Mesodermal cell (in vitro differentiated cells): ENCODE data around the gene MRPL12.

Experiments
- H3K27ac ChIP-seq: 2 replicates; pipeline ENCODE4 v1.7.0; 2013; ENCODE audit warnings: mild to moderate bottlenecking, low read depth, low read length, moderate library complexity; ENCODE audit not compliant: severe bottlenecking
- H3K36me3 ChIP-seq: 2 replicates; pipeline ENCODE4 v1.7.1; 2013; ENCODE audit warnings: mild to moderate bottlenecking, low read length, moderate library complexity; ENCODE audit not compliant: control insufficient read depth, insufficient read depth
- H3K4me1 ChIP-seq: one replicate; pipeline ENCODE4 v1.7.1; 2013; ENCODE audit warnings: mild to moderate bottlenecking, low read length; ENCODE audit not compliant: insufficient read depth, control insufficient read depth, poor library complexity, severe bottlenecking
- H3K4me3 ChIP-seq: 2 replicates; pipeline ENCODE4 v1.7.0; 2013; ENCODE audit warnings: low read length, control low read depth, mild to moderate bottlenecking; ENCODE audit not compliant: insufficient read depth, poor library complexity, severe bottlenecking; ENCODE audit errors: extremely low read depth
- H3K9me3 ChIP-seq: 2 replicates; pipeline ENCODE4 v1.7.1; 2013; ENCODE audit warnings: mild to moderate bottlenecking, low read length, moderate library complexity; ENCODE audit not compliant: control insufficient read depth
- WGBS, 2 experiments: methylation state at CpG; one replicate each; pipeline ENCODE4 v1.1.5; 2013; ENCODE audit warnings: missing lambda C conversion rate in 2 of 2; ENCODE audit not compliant: insufficient coverage in 2 of 2; 5-methylcytosine and 5-hydroxymethylcytosine counted together

Gene MRPL12

GRCh38 chr17:81719410-81720266 is 16.5 kb downstream of the MRPL12 start:
- WGBS, 2 experiments: 93 to 97% methylated on average over 25 to 27 of the region's 33 CpGs
- no peak overlapping the region for H3K4me3 ChIP-seq
- peaks cover 3% of the 10 kb centered on the region for H3K4me1 ChIP-seq
- H3K9me3 ChIP-seq: no peaks in the 10 kb centered on the region
- H3K27ac ChIP-seq: no peak overlapping the region
- H3K36me3 ChIP-seq: peaks cover 10% of the 10 kb centered on the region

GRCh38 chr17:81720267-81721071 is 17.3 kb downstream of the MRPL12 start:
- Histone ChIP-seq H3K4me1 (peaks cover under 1% of the 10 kb centered on the region), H3K36me3 (peaks cover 10% of the 10 kb centered on the region), H3K27ac (no peak overlapping the region), H3K9me3 (no peaks in the 10 kb centered on the region), H3K4me3 (no peak overlapping the region)
- 88 to 92% methylated on average over 29 to 33 of the region's 33 CpGs for WGBS, 2 experiments

- WGBS, 2 experiments: 73 to 86% methylated on average over 5 to 9 of the region's 10 CpGs
- peaks cover 8% of the 10 kb centered on the region for H3K36me3 ChIP-seq
- H3K27ac ChIP-seq: no peak overlapping the region
- no peak overlapping the region for H3K4me3 ChIP-seq
- H3K9me3 ChIP-seq: no peaks in the 10 kb centered on the region
- H3K4me1 ChIP-seq: no peaks in the 10 kb centered on the region
Observed at GRCh38 chr17:81722184-81723120, 19.3 kb downstream of the MRPL12 start.

- Histone ChIP-seq H3K9me3 (no peaks in the 10 kb centered on the region), H3K36me3 (no peaks in the 10 kb centered on the region), H3K27ac (no peak overlapping the region), H3K4me3 (no peak overlapping the region), H3K4me1 (no peaks in the 10 kb centered on the region)
- WGBS, 2 experiments: 79 to 98% methylated on average over 7 of the region's 12 CpGs
Observed at GRCh38 chr17:81723651-81724209, 20.6 kb downstream of the MRPL12 start.

- H3K4me3 ChIP-seq: no peak overlapping the region
- 91 to 92% methylated on average over 7 to 9 of the region's 9 CpGs for WGBS, 2 experiments
Observed at GRCh38 chr17:81725439-81725838, 22.3 kb downstream of the MRPL12 start.

GRCh38 chr17:81726004-81726403 is 22.8 kb downstream of the MRPL12 start:
- peaks cover under 1% of the 10 kb centered on the region for H3K4me1 ChIP-seq
- no peaks in the 10 kb centered on the region for H3K36me3 ChIP-seq
- H3K9me3 ChIP-seq: no peaks in the 10 kb centered on the region
- WGBS, 2 experiments: 84 to 96% methylated on average over 6 to 9 of the region's 9 CpGs
- no peak overlapping the region for H3K27ac ChIP-seq
- no peak overlapping the region for H3K4me3 ChIP-seq

More at GRCh38 chr17:81725439-81725838, 22.3 kb downstream of the MRPL12 start:
- no peaks in the 10 kb centered on the region for H3K9me3 ChIP-seq
- no peaks in the 10 kb centered on the region for H3K36me3 ChIP-seq
- no peak overlapping the region for H3K27ac ChIP-seq
- no peaks in the 10 kb centered on the region for H3K4me1 ChIP-seq

- H3K9me3 ChIP-seq: no peaks in the 10 kb centered on the region
- H3K4me1 ChIP-seq: peaks cover 4% of the 10 kb centered on the region
- no peak overlapping the region for H3K27ac ChIP-seq
- 95 to 97% methylated on average over 14 to 23 of the region's 23 CpGs for WGBS, 2 experiments
- no peak overlapping the region for H3K4me3 ChIP-seq
- no peaks in the 10 kb centered on the region for H3K36me3 ChIP-seq
Observed at GRCh38 chr17:81727324-81728031, 24.3 kb downstream of the MRPL12 start.

- Histone ChIP-seq H3K4me3 (no peak overlapping the region), H3K27ac (no peak overlapping the region), H3K36me3 (no peaks in the 10 kb centered on the region), H3K4me1 (peaks cover 8% of the 10 kb centered on the region), H3K9me3 (no peaks in the 10 kb centered on the region)
- 46 to 60% methylated on average over 22 to 25 of the region's 32 CpGs for WGBS, 2 experiments
Observed at GRCh38 chr17:81733507-81734404, 30.6 kb downstream of the MRPL12 start.
